Osteoblast (primary cell): ENCODE measurements around the gene C2orf68. TPM values are rescaled to one million over a fixed set of nuclear protein-coding genes. Genes with fewer than 3 reads are reported as not detected.

Source experiments
- DNase-seq: peaks from one replicate; pipeline ENCODE4 v3.0.0; 2011; ENCODE audit warnings: low spot score, mixed read lengths; ENCODE audit not compliant: insufficient read length; ENCODE audit errors: missing footprints
- H2AFZ ChIP-seq: 2 replicates; pipeline ENCODE4 v1.6.0; 2011; ENCODE audit warnings: mild to moderate bottlenecking, low read length
- H3K27ac ChIP-seq: 2 replicates; pipeline ENCODE4 v1.5.1; 2011; ENCODE audit warnings: mild to moderate bottlenecking, low read depth, low read length, moderate library complexity
- H3K27me3 ChIP-seq: 2 replicates; pipeline ENCODE4 v1.6.0; 2012; ENCODE audit warnings: mild to moderate bottlenecking, control low read depth, inconsistent platforms, low read length, moderate library complexity; ENCODE audit not compliant: insufficient read depth
- H3K36me3 ChIP-seq: 2 replicates; pipeline ENCODE4 v1.5.1; 2011; ENCODE audit warnings: mild to moderate bottlenecking, low read length, control low read depth, moderate library complexity; ENCODE audit not compliant: insufficient read depth
- H3K4me1 ChIP-seq: 2 replicates; pipeline ENCODE4 v1.5.1; 2011; ENCODE audit warnings: mild to moderate bottlenecking, low read length, control low read depth, moderate library complexity; ENCODE audit not compliant: insufficient read depth
- H3K4me2 ChIP-seq: 2 replicates; pipeline ENCODE4 v1.6.0; 2011; ENCODE audit warnings: mild to moderate bottlenecking, low read length; ENCODE audit not compliant: insufficient read depth
- H3K4me3 ChIP-seq: fragments of 200-600 bp; sonication (generic); 3 replicates; pipeline ENCODE4 v1.5.1; 2012; ENCODE audit warnings: mild to moderate bottlenecking, low read length, inconsistent platforms; ENCODE audit not compliant: insufficient read depth
- H3K79me2 ChIP-seq: 2 replicates; pipeline ENCODE4 v1.6.0; 2012; ENCODE audit warnings: mild to moderate bottlenecking, low read length, control low read depth, inconsistent platforms; ENCODE audit not compliant: insufficient read depth
- H3K9me3 ChIP-seq: 2 replicates; pipeline ENCODE4 v1.5.1; 2011; ENCODE audit warnings: low read depth, low read length, control low read depth
- H4K20me1 ChIP-seq: 2 replicates; pipeline ENCODE4 v1.6.0; 2012; ENCODE audit warnings: mild to moderate bottlenecking, low read length, control low read depth; ENCODE audit not compliant: insufficient read depth
- total RNA-seq: library from RNA; depleted of rRNA; stranded (reverse); fragments of >200 nt; gene quantifications from 2 replicates; pipeline ENCODE4 v1.2.3, GENCODE V29; 2012
- TF ChIP-seq, protein P1 (sequence below): IDR thresholded peaks from 2 replicates; pipeline ENCODE4 v1.5.1; 2011; ENCODE audit warnings: mild to moderate bottlenecking, low read depth, low read length, moderate library complexity; ENCODE audit errors: extremely low read depth

C2orf68 gene
- total RNA-seq, 1 donor, result 23.9 TPM

DNA sequence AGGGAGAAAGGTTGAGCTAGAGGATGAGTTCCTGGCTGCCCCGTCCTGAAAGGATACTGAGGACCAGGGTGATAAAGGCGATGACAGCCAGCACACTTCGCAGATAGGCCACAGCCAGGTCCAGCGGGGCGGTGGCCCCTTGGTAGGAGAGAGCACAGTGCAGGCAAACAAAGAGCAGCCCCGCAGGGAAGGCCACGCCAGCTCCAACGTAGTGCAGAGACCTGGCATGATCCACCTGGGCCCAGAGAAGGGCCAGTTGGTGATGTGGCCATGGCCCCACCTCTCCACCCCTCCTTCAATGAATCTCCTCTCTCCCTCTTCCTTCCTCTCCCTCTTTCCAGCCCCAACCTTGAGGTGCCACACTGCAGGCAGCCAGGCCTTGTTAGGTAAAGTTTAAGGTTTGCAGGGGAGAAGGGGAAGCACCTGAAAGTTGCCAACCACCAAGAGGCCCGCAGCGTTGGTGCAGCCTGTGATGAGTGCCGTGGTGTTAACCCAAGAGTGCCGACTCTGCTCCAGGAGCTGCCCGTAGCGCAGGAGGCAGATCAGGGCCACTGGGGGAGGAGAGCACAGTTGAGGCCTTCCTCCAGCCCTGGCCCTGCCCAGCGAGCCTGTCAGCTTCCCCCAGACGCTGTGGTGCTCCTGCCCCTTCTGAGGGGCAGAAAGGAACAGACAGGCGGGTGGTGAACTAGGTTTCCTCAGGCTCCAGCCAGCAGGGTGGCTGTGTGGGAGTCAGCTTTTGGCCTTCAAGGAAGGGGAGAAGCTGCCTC lies 12.2 kb downstream of the C2orf68 start:
- Histone ChIP-seq H3K79me2 (peaks cover 53% of the 10 kb centered on the region), H3K27ac (no peak overlapping the region), H2AFZ (no peak overlapping the region), H3K4me2 (no peak overlapping the region), H3K4me3 (no peak overlapping the region), H3K36me3 (peaks cover 24% of the 10 kb centered on the region), H3K9me3 (no peaks in the 10 kb centered on the region), H3K27me3 (no peaks in the 10 kb centered on the region), H3K4me1 (peaks cover 34% of the 10 kb centered on the region), H4K20me1 (peaks cover 14% of the 10 kb centered on the region)
- peak; percentile 57 for DNase-seq
- TF ChIP-seq, protein P1, sequence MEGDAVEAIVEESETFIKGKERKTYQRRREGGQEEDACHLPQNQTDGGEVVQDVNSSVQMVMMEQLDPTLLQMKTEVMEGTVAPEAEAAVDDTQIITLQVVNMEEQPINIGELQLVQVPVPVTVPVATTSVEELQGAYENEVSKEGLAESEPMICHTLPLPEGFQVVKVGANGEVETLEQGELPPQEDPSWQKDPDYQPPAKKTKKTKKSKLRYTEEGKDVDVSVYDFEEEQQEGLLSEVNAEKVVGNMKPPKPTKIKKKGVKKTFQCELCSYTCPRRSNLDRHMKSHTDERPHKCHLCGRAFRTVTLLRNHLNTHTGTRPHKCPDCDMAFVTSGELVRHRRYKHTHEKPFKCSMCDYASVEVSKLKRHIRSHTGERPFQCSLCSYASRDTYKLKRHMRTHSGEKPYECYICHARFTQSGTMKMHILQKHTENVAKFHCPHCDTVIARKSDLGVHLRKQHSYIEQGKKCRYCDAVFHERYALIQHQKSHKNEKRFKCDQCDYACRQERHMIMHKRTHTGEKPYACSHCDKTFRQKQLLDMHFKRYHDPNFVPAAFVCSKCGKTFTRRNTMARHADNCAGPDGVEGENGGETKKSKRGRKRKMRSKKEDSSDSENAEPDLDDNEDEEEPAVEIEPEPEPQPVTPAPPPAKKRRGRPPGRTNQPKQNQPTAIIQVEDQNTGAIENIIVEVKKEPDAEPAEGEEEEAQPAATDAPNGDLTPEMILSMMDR, result no peak

DNA sequence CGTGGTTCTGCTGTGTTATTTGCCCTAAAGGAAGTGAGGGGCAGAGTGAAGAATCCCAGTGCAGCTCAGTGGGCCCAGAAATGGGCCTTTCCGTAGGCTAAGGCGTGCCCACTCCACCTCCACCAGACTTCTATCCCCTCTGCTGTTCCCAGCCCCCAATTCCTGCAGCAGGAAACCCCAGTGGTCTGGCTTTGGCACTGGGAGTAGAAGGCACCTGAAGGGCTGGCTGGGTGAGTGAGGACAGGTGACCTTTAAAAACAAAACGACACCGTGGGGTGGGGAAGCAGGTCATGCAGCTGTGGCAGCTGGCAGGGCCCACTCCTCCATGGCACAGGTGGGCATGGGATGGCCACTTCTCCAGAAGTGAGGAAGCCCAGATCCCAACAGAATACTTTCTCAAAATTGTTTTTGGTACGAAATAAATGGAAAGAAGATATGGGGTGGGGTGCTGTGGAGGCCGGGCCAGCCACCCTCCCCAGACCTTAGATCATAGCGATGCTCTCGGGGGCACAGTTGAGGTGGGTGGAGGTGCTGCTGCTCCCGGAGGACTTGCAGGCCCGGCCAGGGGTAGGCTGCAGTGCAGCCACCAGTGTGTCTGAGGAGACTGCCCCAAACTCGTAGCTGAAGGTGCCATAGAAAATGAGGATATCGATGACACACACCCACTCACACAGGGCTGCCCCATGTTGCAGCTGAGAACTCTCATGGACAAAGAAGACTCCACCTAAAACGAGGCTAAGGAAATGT lies 13.1 kb downstream of the C2orf68 start:
- peaks cover 30% of the 10 kb centered on the region for H3K4me1 ChIP-seq
- no peak overlapping the region for H2AFZ ChIP-seq
- H4K20me1 ChIP-seq, result peaks cover 14% of the 10 kb centered on the region
- peaks cover 51% of the 10 kb centered on the region for H3K79me2 ChIP-seq
- no peaks in the 10 kb centered on the region for H3K9me3 ChIP-seq
- no peaks in the 10 kb centered on the region for H3K27me3 ChIP-seq
- H3K4me2 ChIP-seq, result no peak overlapping the region
- peak; percentile 46 for DNase-seq
- H3K4me3 ChIP-seq, result no peak overlapping the region
- H3K36me3 ChIP-seq, result peaks cover 24% of the 10 kb centered on the region
- no peak overlapping the region for H3K27ac ChIP-seq
- TF ChIP-seq, protein P1, result no peak

DNA sequence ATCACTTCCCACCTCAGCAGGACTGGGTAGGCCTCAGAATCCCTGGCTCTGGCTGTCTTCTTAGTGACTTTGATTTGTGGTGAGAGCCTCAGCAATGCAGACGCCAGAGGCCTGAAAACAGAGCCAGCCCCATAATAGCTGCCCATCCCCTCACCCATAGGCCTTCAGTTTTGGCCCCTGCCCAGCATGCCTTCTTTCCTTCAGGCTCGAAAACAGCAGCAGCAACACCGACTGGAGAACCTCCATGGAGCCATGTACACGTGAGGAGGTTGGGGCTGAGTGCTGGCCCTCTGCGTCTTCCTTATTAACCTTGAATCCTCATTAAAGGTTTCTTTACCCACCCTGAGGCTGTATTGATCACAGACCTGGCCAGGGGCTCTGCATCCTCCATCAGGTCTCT lies 14.6 kb downstream of the C2orf68 start:
- DNase-seq, result no peak
- Histone ChIP-seq H3K27ac (no peak overlapping the region), H4K20me1 (peaks cover 14% of the 10 kb centered on the region), H3K79me2 (peaks cover 56% of the 10 kb centered on the region), H3K36me3 (peaks cover 29% of the 10 kb centered on the region), H3K27me3 (no peaks in the 10 kb centered on the region), H3K4me2 (peak overlapping the region; percentile 95), H2AFZ (no peak overlapping the region), H3K4me3 (no peak overlapping the region), H3K9me3 (no peaks in the 10 kb centered on the region), H3K4me1 (peaks cover 29% of the 10 kb centered on the region)
- TF ChIP-seq, protein P1, result no peak
